HEK293 (cell line): ENCODE measurements around the gene ZDHHC14.

Experiments
- CTCF ChIA-PET: fragments of 350-600 bp; formaldehyde crosslinking; extraction: SDS; loops from one replicate; lab custom pipeline; 2021; ENCODE audit warnings: antibody characterized with exemption; lab: Yijun Ruan, JAX
- POLR2A ChIA-PET: fragments of 300-600 bp; formaldehyde crosslinking; extraction: SDS; loops from one replicate; lab custom pipeline; 2020; ENCODE audit warnings: antibody characterized with exemption, inconsistent platforms; lab: Yijun Ruan, JAX
- H3K27ac ChIP-seq: fragments of 200-500 bp; sonication (Bioruptor generic); 2 replicates; pipeline ENCODE4 v1.5.1; 2014; ENCODE audit warnings: low read depth, low read length, control low read depth, inconsistent platforms; ENCODE audit errors: extremely low read depth
- H3K36me3 ChIP-seq, 2 experiments: fragments of 200-500 bp in 1 of 2; sonication (Bioruptor generic) in 1 of 2; 1 replicate in 1 of 2; 2 replicates in 1 of 2; pipeline ENCODE4 v1.5.1; 2014 to 2017; ENCODE audit warnings: inconsistent platforms in 2 of 2, low read length in 2 of 2; ENCODE audit not compliant: control insufficient read depth in 2 of 2, insufficient read depth in 1 of 2
- H3K4me1 ChIP-seq: fragments of 200-500 bp; sonication (Bioruptor generic); 2 replicates; pipeline ENCODE4 v1.5.1; 2014; ENCODE audit warnings: mild to moderate bottlenecking, low read length, inconsistent platforms; ENCODE audit not compliant: control insufficient read depth, insufficient read depth
- H3K4me3 ChIP-seq: 2 replicates; pipeline ENCODE4 v1.5.1; 2011; ENCODE audit warnings: low read depth, mild to moderate bottlenecking, control low read depth, low read length, moderate library complexity
- H3K9me3 ChIP-seq: fragments of 200-500 bp; sonication (Bioruptor generic); 2 replicates; pipeline ENCODE4 v1.5.1; 2014; ENCODE audit warnings: low read depth, low read length, inconsistent platforms; ENCODE audit not compliant: control insufficient read depth, insufficient read depth
- GLI4 ChIP-seq: fragments of 450-650 bp; formaldehyde crosslinking; IDR thresholded peaks from 2 replicates; pipeline ENCODE4 v1.5.1; 2016; ENCODE audit warnings: missing biosample characterization, missing genetic modification characterization
- GLIS1 ChIP-seq: fragments of 450-650 bp; formaldehyde crosslinking; IDR thresholded peaks from 2 replicates; pipeline ENCODE4 v1.5.1; 2016; ENCODE audit warnings: missing biosample characterization, missing genetic modification characterization
- HIC1 ChIP-seq: fragments of 450-650 bp; formaldehyde crosslinking; IDR thresholded peaks from 2 replicates; pipeline ENCODE4 v1.5.1; 2016; ENCODE audit warnings: missing biosample characterization, missing genetic modification characterization
- KLF1 ChIP-seq: fragments of 450-650 bp; formaldehyde crosslinking; IDR thresholded peaks from 2 replicates; pipeline ENCODE4 v1.5.1; 2016; ENCODE audit warnings: missing biosample characterization, missing genetic modification characterization
- KLF10 ChIP-seq: fragments of 450-650 bp; IDR thresholded peaks from 2 replicates; pipeline ENCODE4 v1.5.1; 2018; ENCODE audit warnings: missing biosample characterization, mild to moderate bottlenecking, missing genetic modification characterization
- KLF17 ChIP-seq: fragments of 450-650 bp; formaldehyde crosslinking; IDR thresholded peaks from 2 replicates; pipeline ENCODE4 v1.5.1; 2016; ENCODE audit warnings: missing biosample characterization, missing genetic modification characterization
- MYNN ChIP-seq: fragments of 450-650 bp; formaldehyde crosslinking; IDR thresholded peaks from 2 replicates; pipeline ENCODE4 v1.5.1; 2016; ENCODE audit warnings: missing biosample characterization, missing genetic modification characterization, borderline replicate concordance
- PRDM10 ChIP-seq: fragments of 450-650 bp; formaldehyde crosslinking; IDR thresholded peaks from 2 replicates; pipeline ENCODE4 v1.5.1; 2016; ENCODE audit warnings: missing biosample characterization, missing genetic modification characterization
- SCRT2 ChIP-seq: fragments of 450-650 bp; formaldehyde crosslinking; IDR thresholded peaks from 2 replicates; pipeline ENCODE4 v1.5.1; 2016; ENCODE audit warnings: missing biosample characterization, missing genetic modification characterization
- TCF7L2 ChIP-seq: IDR thresholded peaks from 2 replicates; pipeline ENCODE4 v1.6.1; 2011; ENCODE audit warnings: low read depth, mild to moderate bottlenecking, inconsistent platforms, low read length, moderate library complexity, borderline replicate concordance
- ZFP69B ChIP-seq: fragments of 450-650 bp; formaldehyde crosslinking; IDR thresholded peaks from 2 replicates; pipeline ENCODE4 v1.5.1; 2016; ENCODE audit warnings: missing biosample characterization, missing genetic modification characterization
- ZNF169 ChIP-seq: fragments of 450-650 bp; formaldehyde crosslinking; IDR thresholded peaks from 2 replicates; pipeline ENCODE4 v1.5.1; 2016; ENCODE audit warnings: missing biosample characterization, missing genetic modification characterization
- ZNF18 ChIP-seq: fragments of 450-650 bp; formaldehyde crosslinking; IDR thresholded peaks from 2 replicates; pipeline ENCODE4 v1.5.1; 2016; ENCODE audit warnings: missing biosample characterization, missing genetic modification characterization
- ZNF211 ChIP-seq: fragments of 450-650 bp; formaldehyde crosslinking; IDR thresholded peaks from 2 replicates; pipeline ENCODE4 v1.5.1; 2016; ENCODE audit warnings: low read depth, missing biosample characterization, missing genetic modification characterization
- ZNF239 ChIP-seq: fragments of 450-650 bp; formaldehyde crosslinking; IDR thresholded peaks from 2 replicates; pipeline ENCODE4 v1.5.1; 2016; ENCODE audit warnings: missing biosample characterization, missing genetic modification characterization
- ZNF24 ChIP-seq: fragments of 450-650 bp; formaldehyde crosslinking; IDR thresholded peaks from 2 replicates; pipeline ENCODE4 v1.5.1; 2016; ENCODE audit warnings: missing biosample characterization, missing genetic modification characterization
- ZNF292 ChIP-seq: fragments of 450-650 bp; formaldehyde crosslinking; IDR thresholded peaks from 2 replicates; pipeline ENCODE4 v1.5.1; 2016; ENCODE audit warnings: low read depth, missing biosample characterization, missing genetic modification characterization, borderline replicate concordance
- ZNF354C ChIP-seq: fragments of 450-650 bp; formaldehyde crosslinking; IDR thresholded peaks from 2 replicates; pipeline ENCODE4 v1.5.1; 2016; ENCODE audit warnings: missing biosample characterization, missing genetic modification characterization, low read depth, borderline replicate concordance
- ZNF488 ChIP-seq: fragments of 450-650 bp; formaldehyde crosslinking; IDR thresholded peaks from 2 replicates; pipeline ENCODE4 v1.5.1; 2016; ENCODE audit warnings: missing biosample characterization, missing genetic modification characterization
- ZNF510 ChIP-seq: fragments of 450-650 bp; formaldehyde crosslinking; IDR thresholded peaks from 2 replicates; pipeline ENCODE4 v1.5.1; 2018; ENCODE audit warnings: mild to moderate bottlenecking, missing genetic modification characterization, missing biosample characterization; ENCODE audit not compliant: insufficient replicate concordance
- ZNF521 ChIP-seq: fragments of 450-650 bp; formaldehyde crosslinking; IDR thresholded peaks from 2 replicates; pipeline ENCODE4 v1.5.1; 2017; ENCODE audit warnings: missing biosample characterization, mild to moderate bottlenecking, missing genetic modification characterization
- ZNF549 ChIP-seq: fragments of 450-650 bp; IDR thresholded peaks from 2 replicates; pipeline ENCODE4 v1.5.1; 2018; ENCODE audit warnings: missing biosample characterization, missing genetic modification characterization, mild to moderate bottlenecking, inconsistent platforms, moderate library complexity
- ZNF580 ChIP-seq: fragments of 450-650 bp; formaldehyde crosslinking; IDR thresholded peaks from 2 replicates; pipeline ENCODE4 v1.5.1; 2016; ENCODE audit warnings: missing biosample characterization, missing genetic modification characterization
- ZNF621 ChIP-seq: fragments of 450-650 bp; formaldehyde crosslinking; IDR thresholded peaks from 2 replicates; pipeline ENCODE4 v1.5.1; 2017; ENCODE audit warnings: missing biosample characterization, missing genetic modification characterization
- ZNF626 ChIP-seq: fragments of 450-650 bp; sonication (Bioruptor Pico); formaldehyde crosslinking; IDR thresholded peaks from 2 replicates; pipeline ENCODE4 v1.5.1; 2018; ENCODE audit warnings: missing biosample characterization, missing genetic modification characterization, inconsistent platforms
- ZNF664 ChIP-seq: fragments of 450-650 bp; formaldehyde crosslinking; IDR thresholded peaks from 2 replicates; pipeline ENCODE4 v1.5.1; 2016; ENCODE audit warnings: missing biosample characterization, missing genetic modification characterization
- ZNF747 ChIP-seq: fragments of 450-650 bp; formaldehyde crosslinking; IDR thresholded peaks from 2 replicates; pipeline ENCODE4 v1.5.1; 2016; ENCODE audit warnings: missing biosample characterization, missing genetic modification characterization
- ZNF768 ChIP-seq: fragments of 450-650 bp; formaldehyde crosslinking; IDR thresholded peaks from 2 replicates; pipeline ENCODE4 v1.5.1; 2018; ENCODE audit warnings: missing biosample characterization, mild to moderate bottlenecking, missing genetic modification characterization
- ZSCAN4 ChIP-seq: fragments of 450-650 bp; formaldehyde crosslinking; IDR thresholded peaks from 2 replicates; pipeline ENCODE4 v1.5.1; 2017; ENCODE audit warnings: missing biosample characterization, missing genetic modification characterization

ZDHHC14 gene

GRCh38 chr6:157536223-157536545 lies 155.2 kb downstream of the ZDHHC14 start (continued):
- TF ChIP-seq GLI4 (tag by site-specific recombination) = no peak
- TF ChIP-seq ZNF354C (tag by site-specific recombination) = no peak
- no peak for TF ChIP-seq KLF17
- TF ChIP-seq ZNF488 (tag by site-specific recombination) = no peak
- no peak for TF ChIP-seq ZNF664 (tag by site-specific recombination)
- TF ChIP-seq ZNF580 = no peak
- TF ChIP-seq GLIS1 = no peak

- ChIA-PET POLR2A (no interaction called here), CTCF (no interaction called here)
These were observed 156.6 kb downstream of the ZDHHC14 start for GRCh38 chr6:157537556-157537955.

GRCh38 chr6:157538168-157538567 lies 157.2 kb downstream of the ZDHHC14 start:
- CTCF ChIA-PET = no interaction called here
- H3K4me1 ChIP-seq = peaks cover 11% of the 10 kb centered on the region
- no peak overlapping the region for H3K27ac ChIP-seq
- no peak overlapping the region for H3K4me3 ChIP-seq
- H3K9me3 ChIP-seq = no peaks in the 10 kb centered on the region
- POLR2A ChIA-PET = no interaction called here
- H3K36me3 ChIP-seq = no peaks in the 10 kb centered on the region
- no peak for TF ChIP-seq ZNF169 (tag by site-specific recombination)
- no peak for TF ChIP-seq PRDM10 (tag by site-specific recombination)
- TF ChIP-seq ZNF239 (tag by site-specific recombination) = no peak
- no peak for TF ChIP-seq HIC1 (tag by site-specific recombination)
- no peak for TF ChIP-seq TCF7L2
- TF ChIP-seq ZNF768 (tag by site-specific recombination) = no peak
- TF ChIP-seq ZNF292 = no peak
- no peak for TF ChIP-seq ZNF510 (tag by site-specific recombination)

More at GRCh38 chr6:157537556-157537955, 156.6 kb downstream of the ZDHHC14 start:
- Histone ChIP-seq H3K27ac (no peak overlapping the region), H3K36me3 (no peaks in the 10 kb centered on the region), H3K4me1 (peaks cover 11% of the 10 kb centered on the region), H3K4me3 (no peak overlapping the region), H3K9me3 (no peaks in the 10 kb centered on the region)
- TF ChIP-seq KLF1 (no peak), ZNF626 (no peak), SCRT2 (tag by site-specific recombination) (no peak), ZNF521 (tag by site-specific recombination) (no peak), ZNF24 (tag by site-specific recombination) (no peak), ZNF621 (tag by site-specific recombination) (no peak), ZFP69B (no peak), ZNF211 (tag by site-specific recombination) (no peak), ZNF549 (tag by site-specific recombination) (no peak), ZNF747 (no peak), ZSCAN4 (tag by site-specific recombination) (no peak), MYNN (tag by site-specific recombination) (no peak), KLF10 (no peak), ZNF18 (no peak)
